ENCODE data around the gene ZMYND8. TPM values are rescaled to one million over a fixed set of nuclear protein-coding genes. Genes with fewer than 3 reads are reported as not detected.

ZMYND8 gene
- total and polyA plus RNA-seq, 2 donors (not counting 3 experiments of a cell fraction or from before 2014, with no cell fraction given), result 30.6 to 75.2 TPM

GRCh38 chr20:47209982-47210381 lies 146.5 kb downstream of the ZMYND8 start:
- H3K36me3 ChIP-seq (ENCODE audit: control insufficient read depth in 2 of 2, extremely low read depth in 1 of 2, insufficient read depth in 2 of 2, low read length in 2 of 2), result peaks cover 39 to 44% of the 10 kb centered on the region in 2 experiments

GRCh38 chr20:47208534-47209174 lies 147.8 kb downstream of the ZMYND8 start:
- no TSS peak for BruUV-seq (replicated peaks)
- Histone ChIP-seq H2AFZ (ENCODE audit: low read depth, low read length) (no peak overlapping the region), H3K9ac (replicated peaks; ENCODE audit: extremely low read depth, insufficient read depth, low read length) (no peak overlapping the region), H3K4me3 (replicated peaks in 1 of 3; ENCODE audit: insufficient read depth in 1 of 3, low read depth in 1 of 3, low read length in 3 of 3) (no peak overlapping the region), H3K27ac (ENCODE audit: insufficient read depth, low read depth, low read length) (no peak overlapping the region), H3K4me1 (ENCODE audit: control insufficient read depth, extremely low read depth, insufficient read depth, low read length) (peaks cover 7% of the 10 kb centered on the region), H3K79me2 (ENCODE audit: control insufficient read depth, insufficient read depth, low read length) (peaks cover 3% of the 10 kb centered on the region), H3K9me1 (replicated peaks; ENCODE audit: control insufficient read depth, extremely low read depth, insufficient read depth, low read length) (no peaks in the 10 kb centered on the region), H4K20me1 (replicated peaks; ENCODE audit: control insufficient read depth, extremely low read depth, insufficient read depth, low read length) (no peaks in the 10 kb centered on the region), H3K36me3 (ENCODE audit: control insufficient read depth in 2 of 2, extremely low read depth in 1 of 2, insufficient read depth in 2 of 2, low read length in 2 of 2) (peaks cover 34% of the 10 kb centered on the region in 2 experiments), H3K9me3 (replicated peaks; ENCODE audit: control insufficient read depth, insufficient read depth, low read length) (no peaks in the 10 kb centered on the region), H3K27me3 (ENCODE audit: control insufficient read depth in 2 of 2, insufficient read depth in 2 of 2, low read length in 2 of 2) (no peaks in the 10 kb centered on the region), H3K4me2 (ENCODE audit: insufficient read depth, low read length) (no peak overlapping the region)
- dilution Hi-C loops (cut with MboI; ENCODE audit: extremely low pct_ligation_motif_present, low sequenced_read_pairs), result no loop called here
- intact Hi-C loops (cut with micrococcal nuclease), result no loop called here
- no peak for DNase-seq (ENCODE audit: low read depth, low spot score)
- FAIRE-seq, result no peak
- TF ChIP-seq CTCF (IDR thresholded peaks at IDR 0.05; ENCODE audit: extremely low read depth in 1 of 2, insufficient read depth in 1 of 2, low read depth in 1 of 2, low read length in 2 of 2) (no peak), MAX (IDR thresholded peaks at IDR 0.05; ENCODE audit: insufficient read depth, insufficient read length) (no peak), POLR2A (IDR thresholded peaks at IDR 0.05; ENCODE audit: low read depth, low read length) (no peak), POLR2AphosphoS5 (IDR thresholded peaks at IDR 0.05; ENCODE audit: insufficient read depth, low read depth, low read length) (no peak), FOS (IDR thresholded peaks at IDR 0.05; ENCODE audit: borderline replicate concordance, insufficient read depth, low read length) (no peak)
- POLR2A ChIA-PET, result no interaction called here
- CTCF ChIA-PET, result interaction anchor here (1.0 to 1.2 kb wide), 4 partner anchors 9 to 412 kb away, joined by 3 to 4 read pairs (median 3); no protein-coding TSS in a partner anchor

More at GRCh38 chr20:47209982-47210381, 146.5 kb downstream of the ZMYND8 start:
- Histone ChIP-seq H3K4me3 (replicated peaks in 1 of 3; ENCODE audit: insufficient read depth in 1 of 3, low read depth in 1 of 3, low read length in 3 of 3) (no peak overlapping the region), H3K9ac (replicated peaks; ENCODE audit: extremely low read depth, insufficient read depth, low read length) (no peak overlapping the region), H3K9me1 (replicated peaks; ENCODE audit: control insufficient read depth, extremely low read depth, insufficient read depth, low read length) (no peaks in the 10 kb centered on the region), H3K9me3 (replicated peaks; ENCODE audit: control insufficient read depth, insufficient read depth, low read length) (no peaks in the 10 kb centered on the region), H3K27me3 (ENCODE audit: control insufficient read depth in 2 of 2, insufficient read depth in 2 of 2, low read length in 2 of 2) (no peaks in the 10 kb centered on the region), H3K4me2 (ENCODE audit: insufficient read depth, low read length) (no peak overlapping the region), H3K79me2 (ENCODE audit: control insufficient read depth, insufficient read depth, low read length) (peaks cover 6% of the 10 kb centered on the region), H2AFZ (ENCODE audit: low read depth, low read length) (no peak overlapping the region), H3K27ac (ENCODE audit: insufficient read depth, low read depth, low read length) (no peak overlapping the region), H3K4me1 (ENCODE audit: control insufficient read depth, extremely low read depth, insufficient read depth, low read length) (peaks cover 7% of the 10 kb centered on the region), H4K20me1 (replicated peaks; ENCODE audit: control insufficient read depth, extremely low read depth, insufficient read depth, low read length) (no peaks in the 10 kb centered on the region)
- BruUV-seq (replicated peaks), result TSS peak; percentile 51
- no peak for TF ChIP-seq GATA2 (IDR thresholded peaks at IDR 0.05; ENCODE audit: insufficient read depth, insufficient read length, low read depth, low read length)
- TF ChIP-seq EZH2 (IDR thresholded peaks at IDR 0.05; ENCODE audit: borderline replicate concordance, low read depth, low read length, severe bottlenecking), result no peak
- dilution Hi-C loops (cut with MboI; ENCODE audit: extremely low pct_ligation_motif_present, low sequenced_read_pairs) (no loop called here), intact Hi-C loops (cut with micrococcal nuclease) (no loop called here)
- CTCF ChIA-PET, result interaction anchor here (1.2 kb wide), 1 partner anchor 14 kb away, joined by 3 read pairs; no protein-coding TSS in a partner anchor
- no peak for DNase-seq (ENCODE audit: low read depth, low spot score)
- no peak for FAIRE-seq
- POLR2A ChIA-PET, result interaction anchor here (0.6 kb wide), 1 partner anchor 422 kb away, joined by 3 read pairs; no protein-coding TSS in a partner anchor

Measured in endothelial cell of umbilical vein (primary cell).